Lower lobe of right lung (tissue), 2 donors: ENCODE results near the gene SLC7A14. TPM values are rescaled to one million over a fixed set of nuclear protein-coding genes. Genes with fewer than 3 reads are reported as not detected.

Source experiments
- ATAC-seq, 2 donors: fragments of 200-7000 bp; cut with Tn5 transposase; one replicate each; pipeline ENCODE4 v1.9.1; 2020 to 2022; ENCODE audit warnings: mild to moderate bottlenecking in 2 of 2, moderate library complexity in 2 of 2
- DNase-seq: peaks from one replicate; pipeline ENCODE4 v3.0.0-alpha.2; 2020
- H3K27ac ChIP-seq: fragments of 200-600 bp; one replicate; pipeline ENCODE4 v1.8.0; 2022
- H3K27me3 ChIP-seq: fragments of 200-600 bp; one replicate; pipeline ENCODE4 v1.8.0; 2022; ENCODE audit warnings: low read depth
- H3K36me3 ChIP-seq: fragments of 200-600 bp; one replicate; pipeline ENCODE4 v1.8.0; 2022; ENCODE audit warnings: mild to moderate bottlenecking
- H3K4me1 ChIP-seq: fragments of 200-600 bp; one replicate; pipeline ENCODE4 v1.8.0; 2022
- H3K4me3 ChIP-seq: fragments of 200-600 bp; one replicate; pipeline ENCODE4 v1.8.0; 2022; ENCODE audit warnings: mild to moderate bottlenecking
- H3K9me3 ChIP-seq: fragments of 200-600 bp; one replicate; pipeline ENCODE4 v1.8.0; 2022
- intact Hi-C: fragments of 100-400 bp; cut with DNase I; formaldehyde crosslinking; loops from one replicate; pipeline ENCODE4 v1.11.0; 2022
- total RNA-seq: library from RNA; stranded (reverse); fragmentation: NEBNext Ultra II Directional; extraction: Animal tissue kit (Norgen Biotek cat#: 25700); gene quantifications from one replicate; pipeline ENCODE4 v1.2.1, GENCODE V29; 2021
- TF ChIP-seq, protein P1 (sequence below): fragments of 200-600 bp; IDR thresholded peaks from one replicate; pipeline ENCODE4 v1.8.0; 2022; ENCODE audit warnings: antibody characterized with exemption, mild to moderate bottlenecking
- donor health status: DM: no; HTN: yes; CAD: no; lungs with severe emphysema.

SLC7A14 gene
- total RNA-seq, 1 donor from 2014 or later = 0.06 TPM

DNA sequence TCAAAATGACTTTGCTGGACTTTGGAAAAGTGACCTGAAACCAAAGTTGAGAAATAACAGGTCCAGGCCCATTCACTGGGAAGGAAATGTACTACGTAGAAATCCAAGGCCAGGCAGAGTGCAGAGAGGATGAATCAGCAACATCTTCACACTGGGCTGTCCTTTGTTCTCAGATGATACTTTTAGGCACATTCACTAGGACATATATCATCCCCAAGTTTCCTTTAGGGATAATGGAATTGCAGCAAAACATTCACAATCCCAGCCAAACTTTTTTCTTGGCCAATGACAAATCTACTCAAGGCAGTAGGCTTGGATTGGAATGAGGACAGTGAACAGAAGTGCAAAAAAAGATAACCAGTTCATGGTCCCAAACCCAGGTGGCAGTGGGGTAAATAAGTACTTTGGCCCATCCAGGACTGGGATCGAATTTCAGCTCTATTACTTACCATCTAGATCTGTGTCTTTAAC is 92.1 kb downstream of the SLC7A14 start:
- TF ChIP-seq, protein P1, sequence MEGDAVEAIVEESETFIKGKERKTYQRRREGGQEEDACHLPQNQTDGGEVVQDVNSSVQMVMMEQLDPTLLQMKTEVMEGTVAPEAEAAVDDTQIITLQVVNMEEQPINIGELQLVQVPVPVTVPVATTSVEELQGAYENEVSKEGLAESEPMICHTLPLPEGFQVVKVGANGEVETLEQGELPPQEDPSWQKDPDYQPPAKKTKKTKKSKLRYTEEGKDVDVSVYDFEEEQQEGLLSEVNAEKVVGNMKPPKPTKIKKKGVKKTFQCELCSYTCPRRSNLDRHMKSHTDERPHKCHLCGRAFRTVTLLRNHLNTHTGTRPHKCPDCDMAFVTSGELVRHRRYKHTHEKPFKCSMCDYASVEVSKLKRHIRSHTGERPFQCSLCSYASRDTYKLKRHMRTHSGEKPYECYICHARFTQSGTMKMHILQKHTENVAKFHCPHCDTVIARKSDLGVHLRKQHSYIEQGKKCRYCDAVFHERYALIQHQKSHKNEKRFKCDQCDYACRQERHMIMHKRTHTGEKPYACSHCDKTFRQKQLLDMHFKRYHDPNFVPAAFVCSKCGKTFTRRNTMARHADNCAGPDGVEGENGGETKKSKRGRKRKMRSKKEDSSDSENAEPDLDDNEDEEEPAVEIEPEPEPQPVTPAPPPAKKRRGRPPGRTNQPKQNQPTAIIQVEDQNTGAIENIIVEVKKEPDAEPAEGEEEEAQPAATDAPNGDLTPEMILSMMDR = no peak
- ATAC-seq (no peak), DNase-seq (no peak)
- Histone ChIP-seq H3K4me3 (no peak overlapping the region), H3K4me1 (no peaks in the 10 kb centered on the region), H3K36me3 (no peaks in the 10 kb centered on the region), H3K27ac (no peak overlapping the region), H3K9me3 (no peaks in the 10 kb centered on the region), H3K27me3 (no peaks in the 10 kb centered on the region)
- intact Hi-C loops = no loop called here

DNA sequence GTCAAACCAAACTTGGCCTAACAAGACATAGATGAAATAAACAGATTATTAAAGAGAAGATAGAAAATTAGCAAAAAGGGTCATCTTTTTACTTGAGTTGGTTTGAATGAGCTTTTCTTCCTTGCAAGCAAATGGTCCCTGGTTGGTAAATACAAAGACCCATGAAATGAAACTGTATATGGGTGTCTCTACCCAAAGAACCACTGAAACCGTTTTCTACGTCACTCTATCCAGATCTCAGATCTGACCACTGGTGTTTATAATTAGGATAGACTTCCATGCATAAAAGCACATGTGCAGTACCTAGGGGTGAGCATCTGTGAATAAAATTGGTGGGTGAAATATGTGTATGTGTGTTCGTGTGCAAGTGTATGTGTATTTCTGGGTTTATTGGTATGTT is 94.0 kb downstream of the SLC7A14 start:
- H3K36me3 ChIP-seq = no peaks in the 10 kb centered on the region
- ATAC-seq (no peak), DNase-seq (no peak)
- no peak overlapping the region for H3K27ac ChIP-seq
- H3K27me3 ChIP-seq = no peaks in the 10 kb centered on the region
- no peak overlapping the region for H3K4me3 ChIP-seq
- H3K4me1 ChIP-seq = no peaks in the 10 kb centered on the region
- H3K9me3 ChIP-seq = no peaks in the 10 kb centered on the region
- intact Hi-C loops = no loop called here
- TF ChIP-seq, protein P1 = no peak

DNA sequence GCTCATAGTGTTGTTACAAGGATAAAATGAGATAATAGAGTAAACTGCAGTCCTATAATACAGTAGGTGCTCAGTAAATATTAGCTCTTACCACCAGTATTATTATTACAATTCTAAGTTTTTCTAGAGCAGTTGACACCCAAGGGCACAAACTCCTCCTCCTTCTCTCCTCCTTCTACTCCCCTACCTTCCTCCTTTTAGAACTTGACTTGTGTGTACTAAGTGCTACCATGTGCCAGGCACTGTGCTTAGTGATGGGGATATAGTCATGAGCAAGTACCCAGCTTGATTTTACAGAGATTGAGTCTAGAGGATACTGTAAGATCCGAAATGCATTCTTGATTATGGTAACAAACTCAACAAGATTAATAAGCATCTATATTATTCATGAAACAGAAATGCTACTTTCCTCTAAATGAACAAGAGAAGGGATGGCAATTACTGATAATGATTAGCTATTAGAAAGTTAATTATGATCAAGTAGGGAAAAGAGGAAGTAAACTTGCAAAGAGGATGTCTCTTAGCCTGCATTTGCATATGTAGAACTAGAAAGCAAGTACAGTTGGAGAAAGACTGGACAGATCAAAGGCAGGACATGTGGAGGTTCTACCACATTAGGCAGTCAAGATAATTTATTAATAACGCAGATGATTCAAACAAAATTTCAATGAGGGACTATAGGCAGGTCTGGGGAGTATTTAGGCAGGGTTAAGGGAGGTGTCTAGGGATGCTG is 94.9 kb downstream of the SLC7A14 start:
- no peaks in the 10 kb centered on the region for H3K36me3 ChIP-seq
- H3K27me3 ChIP-seq = no peaks in the 10 kb centered on the region
- H3K4me3 ChIP-seq = no peak overlapping the region
- no peaks in the 10 kb centered on the region for H3K9me3 ChIP-seq
- no peaks in the 10 kb centered on the region for H3K4me1 ChIP-seq
- TF ChIP-seq, protein P1 = no peak
- no peak overlapping the region for H3K27ac ChIP-seq
- DNase-seq = no peak
- no peak for ATAC-seq
- intact Hi-C loops = no loop called here

DNA sequence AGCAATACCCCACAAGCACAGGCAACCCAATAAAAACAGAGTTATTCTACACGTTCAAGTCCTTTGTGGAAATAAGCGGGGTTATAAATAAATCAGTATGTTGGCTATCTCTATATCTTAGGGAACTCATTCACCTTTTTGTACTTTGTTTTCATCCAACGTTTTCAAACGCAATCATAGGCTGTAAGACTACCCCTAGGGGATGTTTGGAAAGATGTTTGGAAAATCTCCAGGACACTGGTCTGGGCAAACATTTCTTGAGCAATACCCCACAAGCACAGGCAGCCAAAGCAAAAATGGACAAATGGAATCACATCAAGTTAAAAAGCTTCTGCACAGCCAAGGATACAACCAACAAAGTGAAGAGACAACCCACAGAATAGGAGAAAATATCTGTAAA is 97.1 kb downstream of the SLC7A14 start:
- H3K4me3 ChIP-seq = no peak overlapping the region
- intact Hi-C loops = no loop called here
- DNase-seq (no peak), ATAC-seq (no peak)
- H3K9me3 ChIP-seq = no peaks in the 10 kb centered on the region
- no peaks in the 10 kb centered on the region for H3K4me1 ChIP-seq
- no peak overlapping the region for H3K27ac ChIP-seq
- TF ChIP-seq, protein P1 = no peak
- no peaks in the 10 kb centered on the region for H3K27me3 ChIP-seq
- H3K36me3 ChIP-seq = no peaks in the 10 kb centered on the region

DNA sequence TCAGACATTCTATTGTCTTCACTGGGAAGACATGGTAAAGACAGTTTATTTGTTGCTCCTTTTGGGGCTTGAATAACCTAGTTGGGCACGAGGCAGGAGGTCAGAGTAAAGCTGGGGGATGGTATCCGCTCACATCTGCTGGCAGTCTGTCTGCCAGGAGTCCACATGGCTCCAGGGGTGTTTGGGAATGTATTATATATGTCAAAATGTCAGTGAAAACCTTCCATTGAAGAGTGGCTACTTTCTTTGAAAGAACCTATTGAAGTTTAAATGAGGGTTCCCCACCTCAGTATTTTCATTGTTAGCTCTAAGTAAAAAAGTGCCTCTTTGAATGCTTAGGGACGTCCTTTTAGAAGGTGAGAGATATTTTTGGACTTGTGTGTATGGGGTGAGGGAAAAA is 98.8 kb downstream of the SLC7A14 start:
- ATAC-seq (no peak), DNase-seq (no peak)
- intact Hi-C loops = no loop called here
- no peaks in the 10 kb centered on the region for H3K4me1 ChIP-seq
- H3K27me3 ChIP-seq = no peaks in the 10 kb centered on the region
- no peaks in the 10 kb centered on the region for H3K9me3 ChIP-seq
- TF ChIP-seq, protein P1 = no peak
- H3K36me3 ChIP-seq = no peaks in the 10 kb centered on the region
- H3K4me3 ChIP-seq = no peak overlapping the region
- H3K27ac ChIP-seq = no peak overlapping the region
